NCI-H1092 treated with DMSO at 0.1 percent for 48 hours (cell line): ENCODE results near the gene WDR46.
A peak's percentile ranks its signal among the peaks of the same experiment; 100 is the strongest.

ENCODE experiments used
- DNase-seq: peaks from one replicate; lab custom pipeline; 2025; lab: John Stamatoyannopoulos, UW

Gene WDR46, protein sequence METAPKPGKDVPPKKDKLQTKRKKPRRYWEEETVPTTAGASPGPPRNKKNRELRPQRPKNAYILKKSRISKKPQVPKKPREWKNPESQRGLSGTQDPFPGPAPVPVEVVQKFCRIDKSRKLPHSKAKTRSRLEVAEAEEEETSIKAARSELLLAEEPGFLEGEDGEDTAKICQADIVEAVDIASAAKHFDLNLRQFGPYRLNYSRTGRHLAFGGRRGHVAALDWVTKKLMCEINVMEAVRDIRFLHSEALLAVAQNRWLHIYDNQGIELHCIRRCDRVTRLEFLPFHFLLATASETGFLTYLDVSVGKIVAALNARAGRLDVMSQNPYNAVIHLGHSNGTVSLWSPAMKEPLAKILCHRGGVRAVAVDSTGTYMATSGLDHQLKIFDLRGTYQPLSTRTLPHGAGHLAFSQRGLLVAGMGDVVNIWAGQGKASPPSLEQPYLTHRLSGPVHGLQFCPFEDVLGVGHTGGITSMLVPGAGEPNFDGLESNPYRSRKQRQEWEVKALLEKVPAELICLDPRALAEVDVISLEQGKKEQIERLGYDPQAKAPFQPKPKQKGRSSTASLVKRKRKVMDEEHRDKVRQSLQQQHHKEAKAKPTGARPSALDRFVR

DNA sequence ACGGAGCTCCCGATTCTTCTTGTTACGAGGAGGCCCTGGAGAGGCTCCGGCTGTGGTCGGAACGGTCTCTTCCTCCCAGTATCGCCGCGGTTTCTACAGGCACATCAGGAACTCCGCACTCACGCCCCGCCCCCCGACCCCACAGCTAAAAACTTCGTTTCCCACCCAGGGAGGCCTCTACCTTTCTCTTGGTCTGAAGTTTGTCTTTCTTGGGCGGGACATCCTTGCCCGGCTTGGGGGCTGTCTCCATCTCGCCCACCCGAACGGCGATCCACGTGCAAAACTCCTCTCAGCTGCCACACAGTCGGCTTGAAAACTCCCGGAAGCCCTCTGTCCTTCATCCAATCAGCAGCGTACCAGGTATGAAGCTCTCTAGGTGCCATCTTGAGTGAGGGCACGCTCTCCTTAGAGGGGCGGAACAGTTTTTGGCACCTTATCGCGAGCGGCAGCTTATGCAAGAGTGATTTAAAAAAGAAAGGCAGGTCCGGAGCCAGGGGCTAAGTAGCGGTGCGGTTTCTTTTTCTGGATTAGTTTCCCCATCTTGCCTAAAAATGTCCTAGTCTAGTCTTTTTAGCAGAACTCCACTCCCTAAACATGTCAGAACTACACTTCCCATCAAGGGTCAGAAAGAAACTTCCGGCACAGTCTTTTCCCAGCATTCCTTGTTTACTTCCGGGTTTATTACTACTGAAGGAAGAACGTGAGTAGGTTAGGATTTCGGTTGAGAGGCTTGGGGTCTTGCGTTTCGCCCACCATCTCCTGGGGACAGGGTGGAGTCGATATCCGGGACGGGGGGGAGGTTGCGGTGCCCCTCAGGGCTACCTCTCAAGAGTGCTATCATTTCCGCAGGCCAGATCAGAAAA is at the start of gene WDR46, which contains the start of gene PFDN6:
Gene WDR46, minus strand, starts transcription at position 319 of the 863 bp plus-strand sequence. Its CDS starts 69 bp downstream, at position 250.
Gene PFDN6, plus strand, starts transcription at position 681 of the 863 bp plus-strand sequence. CDS start 256 bp downstream, outside the sequence.
- DNase-seq, result peak; percentile 92

DNA sequence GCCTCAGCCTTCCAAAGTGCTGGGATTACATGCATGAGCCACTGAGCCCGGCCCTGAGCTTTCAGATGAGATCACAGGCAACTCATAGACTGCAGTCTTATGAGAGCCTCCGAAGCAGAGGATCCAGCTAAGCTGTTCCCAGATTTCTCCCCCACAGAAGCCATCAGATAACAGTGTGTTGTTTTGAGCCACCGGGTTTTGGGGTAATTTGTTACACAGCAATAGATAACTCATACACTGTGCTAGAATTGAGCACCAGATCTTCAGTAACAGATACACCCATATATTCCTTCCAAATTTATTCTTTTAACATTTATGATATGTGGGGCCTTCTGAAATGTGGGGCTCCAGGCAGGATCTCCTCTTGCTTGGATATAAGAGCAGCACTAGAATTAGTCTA is 47.5 kb upstream of the WDR46 start:
- no peak for DNase-seq

- no peak for DNase-seq
Measured at GRCh38 chr6:33335916-33336315, 46.9 kb upstream of the WDR46 start.

GRCh38 chr6:33333666-33334065 is 44.6 kb upstream of the WDR46 start:
- no peak for DNase-seq

GRCh38 chr6:33330736-33331135 is 41.7 kb upstream of the WDR46 start:
- no peak for DNase-seq

DNA sequence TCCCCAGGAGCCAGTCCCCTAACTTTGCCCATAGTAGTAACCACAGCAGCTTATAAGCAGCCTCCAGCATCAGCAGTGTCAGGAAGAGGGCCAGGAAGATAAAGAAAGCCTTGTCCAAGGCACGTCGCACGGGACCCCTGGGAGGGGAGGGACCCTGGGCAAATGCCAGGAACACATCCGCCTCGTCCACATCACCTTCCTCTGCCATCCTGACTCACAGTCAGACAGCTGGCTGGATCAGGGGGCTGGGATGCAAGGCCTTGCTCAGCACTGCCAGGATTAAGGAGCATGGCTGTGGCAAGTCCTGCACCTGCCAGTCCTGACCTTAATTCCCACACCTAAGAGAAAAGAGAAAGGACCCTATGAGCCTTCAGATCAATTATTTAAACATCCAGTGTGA is 40.0 kb upstream of the WDR46 start:
- DNase-seq, result no peak

- DNase-seq, result peak; percentile 38
Measured at GRCh38 chr6:33324125-33324524, 35.1 kb upstream of the WDR46 start.

DNA sequence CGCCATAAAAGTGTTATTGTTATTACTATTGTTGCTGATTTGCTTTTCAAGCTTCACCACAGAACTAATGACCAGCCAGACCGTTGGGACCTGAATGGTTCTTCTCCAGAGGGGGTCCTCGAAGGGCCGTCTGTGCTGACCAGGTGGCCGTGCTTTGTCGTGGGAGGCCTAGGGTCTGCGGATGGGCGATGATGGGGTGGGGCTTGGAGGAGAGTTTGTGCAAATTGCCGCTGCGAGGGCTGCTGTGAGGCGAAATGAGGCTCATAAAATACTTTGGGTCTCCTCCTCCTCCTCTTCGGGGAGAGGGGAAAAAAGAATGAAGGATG is 34.5 kb upstream of the WDR46 start:
- peak; percentile 72 for DNase-seq

DNA sequence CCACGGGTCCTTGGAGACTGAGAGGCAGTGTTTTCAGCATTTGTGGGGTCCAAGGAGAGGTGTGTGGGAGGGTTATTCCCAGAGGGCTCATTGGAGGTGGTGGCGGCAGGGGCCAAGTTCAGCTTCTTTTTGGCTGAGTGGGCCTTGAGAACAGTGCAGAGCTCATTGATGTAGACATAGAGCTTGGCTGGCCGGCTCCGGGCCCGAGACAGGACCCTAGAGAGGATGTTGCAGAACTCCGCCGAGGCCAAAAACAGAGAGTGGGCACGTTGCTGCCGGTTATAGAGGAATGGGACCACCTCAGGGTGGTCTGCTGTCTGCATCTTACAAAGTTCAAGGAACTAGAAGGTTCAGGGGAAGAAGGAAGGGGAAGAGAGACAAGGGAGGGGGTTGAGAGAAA is 32.2 kb upstream of the WDR46 start:
- DNase-seq, result no peak

DNA sequence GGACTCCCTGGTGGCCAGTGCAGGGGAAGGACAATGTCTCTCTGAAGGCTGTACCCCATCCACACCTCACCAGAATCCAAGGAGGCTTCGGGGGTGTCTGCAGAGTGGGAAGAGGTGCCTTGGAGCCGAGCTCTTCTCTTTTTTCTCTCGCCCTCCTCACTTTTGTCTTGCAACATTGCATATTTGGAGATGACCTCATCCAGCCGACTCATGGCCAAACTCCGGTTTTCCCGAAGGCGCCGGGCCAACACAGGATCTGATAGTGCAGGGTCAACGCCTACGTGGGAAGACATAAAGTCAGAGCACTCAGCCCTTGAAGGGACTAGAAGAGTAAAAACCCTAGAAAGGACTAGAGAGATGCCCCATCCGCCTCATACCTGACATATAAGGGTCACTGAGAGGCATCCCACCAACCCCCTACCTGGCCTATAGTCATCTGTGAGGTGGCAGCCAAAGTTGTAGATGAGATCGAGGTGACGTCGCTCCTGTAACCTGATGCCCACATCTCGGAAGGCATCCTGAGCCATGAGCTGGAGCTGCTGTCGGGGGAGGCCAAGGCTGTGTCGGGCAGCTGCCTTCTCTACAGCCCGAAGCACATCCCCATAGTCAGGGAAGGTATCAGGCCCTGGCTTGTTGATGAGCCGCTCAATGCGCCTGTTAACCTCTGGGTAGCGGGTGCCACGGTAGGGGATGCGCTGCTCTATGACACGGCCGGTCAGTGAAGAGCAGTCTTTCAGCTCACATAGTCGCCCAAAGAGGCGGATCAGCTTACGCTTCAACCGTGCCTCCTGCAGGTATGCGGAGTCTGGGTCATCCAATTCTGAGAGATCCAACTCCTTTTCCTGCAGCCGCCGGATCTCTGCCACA is 31.5 kb upstream of the WDR46 start:
- DNase-seq, result no peak

GRCh38 chr6:33319939-33320314 is 30.9 kb upstream of the WDR46 start:
- no peak for DNase-seq

- no peak for DNase-seq
Measured at GRCh38 chr6:33318426-33319073, 29.5 kb upstream of the WDR46 start.

DNA sequence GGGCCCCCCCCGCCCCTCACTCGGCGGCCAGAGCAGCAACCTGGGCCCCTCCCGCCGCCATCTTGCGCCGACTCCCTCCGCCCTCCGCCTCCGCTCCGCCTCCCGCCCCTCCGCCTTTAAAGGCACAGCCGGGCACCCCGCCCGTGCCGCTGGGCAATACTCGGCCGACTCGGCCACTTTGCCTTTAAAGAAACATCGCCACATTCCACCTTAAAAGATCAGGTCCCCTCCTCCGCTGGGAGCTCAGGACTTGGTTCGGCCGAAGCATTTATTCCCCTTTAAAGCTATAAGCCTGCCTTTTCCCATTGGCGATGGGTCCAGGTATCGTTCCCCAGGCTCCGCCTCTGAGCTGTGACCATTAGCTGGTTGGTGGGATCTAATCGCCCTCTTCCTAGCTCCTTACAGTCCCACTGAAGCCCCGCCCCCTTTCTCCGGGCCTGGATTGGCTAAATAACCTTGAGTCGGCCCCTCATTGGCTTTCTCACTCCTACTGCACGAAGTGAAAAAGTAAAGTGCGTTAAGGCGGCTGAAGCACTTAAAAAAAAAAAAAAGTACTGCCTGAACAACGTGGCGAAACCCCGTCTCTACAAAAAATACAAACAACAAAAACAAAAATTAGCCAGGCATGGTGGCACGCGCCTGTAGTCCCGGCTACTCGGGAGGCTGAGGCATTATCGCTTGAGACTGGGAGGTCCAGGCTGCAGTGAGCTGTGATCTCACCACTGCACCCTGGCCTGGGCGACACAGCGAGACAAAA is 28.8 kb upstream of the WDR46 start, which contains the start of gene ZBTB22:
Gene ZBTB22, minus strand, starts transcription at position 76 of the 757 bp plus-strand sequence. CDS start 828 bp downstream, outside the sequence.
- peak; percentile 96 for DNase-seq

GRCh38 chr6:33317419-33317668 is 28.3 kb upstream of the WDR46 start:
- DNase-seq, result peak; percentile 24

DNA sequence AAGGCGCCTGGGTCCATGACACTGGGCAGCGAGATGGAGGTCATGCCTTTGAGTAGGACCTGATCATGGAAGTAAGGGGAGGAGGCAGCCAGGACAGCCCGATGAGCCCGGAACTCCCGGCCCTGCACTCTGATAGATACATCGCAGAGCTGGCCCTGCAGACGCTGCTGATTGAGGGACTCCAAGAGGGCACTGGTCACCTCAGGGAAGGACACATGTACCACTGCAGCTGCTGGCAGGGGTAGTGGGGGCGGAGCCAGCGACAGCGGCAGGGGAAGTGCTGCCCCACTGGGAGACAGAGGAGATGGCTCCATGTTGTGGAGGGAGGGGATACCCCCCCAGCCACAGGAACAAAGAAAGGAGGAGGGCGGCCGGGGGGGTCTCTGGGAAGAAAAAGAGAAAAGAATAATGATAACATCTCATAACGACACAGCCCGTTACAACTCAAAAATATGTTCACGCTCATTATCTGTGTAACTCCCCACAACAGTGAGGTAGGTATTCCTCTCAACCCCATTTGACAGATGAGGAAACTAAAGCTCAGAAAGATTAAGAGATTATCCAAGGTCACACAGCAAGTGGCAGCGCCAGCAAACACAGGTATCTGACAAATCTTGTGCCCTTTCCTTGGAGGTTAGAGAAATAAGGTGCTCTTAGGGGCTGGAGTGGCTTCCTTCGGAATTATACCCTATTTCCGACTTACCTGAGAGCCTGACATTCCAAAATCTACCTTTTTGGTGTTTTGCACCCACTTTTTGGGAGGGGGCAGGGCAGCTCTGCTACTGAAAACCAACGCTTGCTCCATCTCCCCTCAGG is 27.8 kb upstream of the WDR46 start:
- DNase-seq, result no peak

GRCh38 chr6:33315793-33316602 is 27.0 kb upstream of the WDR46 start:
- DNase-seq, result no peak

DNA sequence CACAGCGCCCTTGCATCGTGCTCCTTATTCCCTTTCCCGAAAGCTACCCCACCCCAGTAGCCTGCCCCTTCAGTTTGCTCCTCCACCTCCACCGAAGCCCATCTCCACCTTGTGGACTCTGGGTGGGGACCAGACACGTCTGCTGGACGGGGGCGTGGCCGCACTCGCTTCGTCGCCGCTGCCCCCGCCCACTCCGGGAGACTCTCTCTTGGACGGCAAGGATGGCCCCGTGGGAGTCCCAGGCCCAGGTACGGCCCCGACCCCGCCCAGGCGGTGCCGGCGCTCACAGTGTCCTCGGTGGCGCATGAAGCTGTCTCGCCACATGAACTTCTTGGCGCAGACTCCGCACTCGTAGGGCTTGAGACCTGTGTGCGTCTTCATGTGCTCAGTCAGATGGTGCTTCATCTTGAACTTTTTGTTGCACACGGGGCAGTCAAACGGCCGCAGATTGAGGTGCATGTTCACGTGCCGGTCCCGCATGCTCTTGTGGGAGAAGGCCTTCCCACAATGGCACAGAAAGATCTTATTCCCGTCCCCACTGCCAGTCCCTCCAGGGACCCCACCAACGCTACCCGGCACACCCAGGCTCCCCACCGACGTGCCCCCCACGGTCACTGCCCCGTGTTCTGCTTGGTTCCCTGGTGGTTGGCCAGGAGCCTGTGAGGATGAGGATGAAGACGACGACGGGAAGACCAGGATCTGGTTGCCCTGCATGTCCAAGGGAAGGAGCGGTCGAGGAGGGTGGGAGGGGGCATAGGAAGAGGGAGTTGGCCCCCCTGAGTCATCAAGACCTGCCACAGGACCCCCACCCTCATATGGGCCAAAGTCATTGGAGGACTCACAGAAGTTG is 26.1 kb upstream of the WDR46 start:
- no peak for DNase-seq

DNA sequence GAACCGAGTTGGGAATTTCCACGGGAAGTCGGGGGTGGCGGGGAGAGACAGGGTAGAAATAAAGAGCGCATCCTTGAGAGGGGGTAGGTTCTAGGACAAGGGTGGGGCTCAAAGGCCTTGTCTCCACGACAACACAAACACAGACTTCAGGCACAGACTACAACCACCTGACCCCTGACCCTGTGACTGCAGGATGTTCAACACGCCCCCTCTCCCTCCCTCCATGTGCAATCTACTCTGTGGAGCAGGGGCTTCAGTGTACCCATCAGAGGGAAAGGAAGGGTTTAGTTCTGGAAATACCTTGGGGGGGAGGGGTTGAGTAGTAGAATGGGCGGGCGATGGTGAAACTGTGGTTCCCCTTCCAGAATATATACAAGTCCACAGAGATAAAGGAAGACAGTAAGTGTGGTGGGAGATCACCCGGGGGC is 25.5 kb upstream of the WDR46 start:
- peak; percentile 6 for DNase-seq
